22Rv1 (cell line): ENCODE data around the gene SFXN3.

Source experiments
- CTCF ChIP-seq: fragments of 450-650 bp; IDR thresholded peaks from 2 replicates; pipeline ENCODE4 v1.5.1; 2017; ENCODE audit warnings: mild to moderate bottlenecking
- ZFX ChIP-seq: fragments of 450-650 bp; IDR thresholded peaks from 2 replicates; pipeline ENCODE4 v1.6.1; 2017; ENCODE audit warnings: antibody characterized with exemption, borderline replicate concordance

GRCh38 chr10:101029520-101030295 is 1.3 kb upstream of the SFXN3 start:
- TF ChIP-seq CTCF (no peak), ZFX (no peak)
